T-cell (primary cell): ENCODE data around the gene FOXM1. TPM values are rescaled to one million over a fixed set of nuclear protein-coding genes. Genes with fewer than 3 reads are reported as not detected.

Source experiments
- ATAC-seq, 4 experiments: fragments of 200-7000 bp in 3 of 4; fragments of 150-1000 bp in 1 of 4; cut with Tn5 transposase; replicated peaks in 1 of 4; 1 replicate in 3 of 4; 2 replicates in 1 of 4; pipeline ENCODE4 v1.10.0; 2021; ENCODE audit warnings: moderate library complexity in 3 of 4, mild to moderate bottlenecking in 2 of 4, moderate number of reproducible peaks in 1 of 4
- CTCF ChIA-PET, 2 donors: fragments of 300-600 bp; sonication (Branson Sonifier 250); formaldehyde crosslinking; loops; one replicate each; lab custom pipeline; 2022; ENCODE audit warnings: antibody characterized with exemption in 2 of 2; lab: Charles Lee
- POLR2A ChIA-PET, 2 donors: fragments of 300-600 bp; sonication (Branson Sonifier 250); formaldehyde crosslinking; loops; one replicate each; lab custom pipeline; 2022; ENCODE audit warnings: antibody characterized with exemption in 2 of 2; lab: Charles Lee
- DNase-seq, 35 experiments: peaks; one replicate each; pipeline versions ENCODE4 v3.0.0 to v3.0.0-alpha.2; 2013 to 2023
- H3K27ac ChIP-seq: one replicate; pipeline ENCODE4 v1.5.1; 2013; ENCODE audit warnings: low read length
- H3K27me3 ChIP-seq, 2 experiments: replicated peaks in 1 of 2; 1 replicate in 1 of 2; 2 replicates in 1 of 2; pipeline versions ENCODE4 v1.6.1 to v1.7.0; 2013; ENCODE audit warnings: low read length in 1 of 2, mixed read lengths in 1 of 2; ENCODE audit not compliant: control insufficient read depth in 2 of 2, insufficient read depth in 2 of 2; ENCODE audit errors: extremely low read depth in 1 of 2
- H3K36me3 ChIP-seq, 2 donors: 1 replicate in 1 of 2; 2 replicates in 1 of 2; pipeline versions ENCODE4 v1.6.1 to v1.7.0; 2013; ENCODE audit warnings: low read length in 1 of 2; ENCODE audit not compliant: control insufficient read depth in 2 of 2, insufficient read depth in 1 of 2; ENCODE audit errors: extremely low read depth in 1 of 2
- H3K4me1 ChIP-seq, 2 experiments: 1 replicate in 1 of 2; 2 replicates in 1 of 2; pipeline versions ENCODE4 v1.6.1 to v1.7.0; 2013; ENCODE audit warnings: low read length in 2 of 2, mixed read lengths in 1 of 2; ENCODE audit not compliant: insufficient read depth in 2 of 2, control insufficient read depth in 1 of 2; ENCODE audit errors: extremely low read depth in 1 of 2
- H3K4me3 ChIP-seq, 2 donors: 1 replicate in 1 of 2; 2 replicates in 1 of 2; pipeline versions ENCODE4 v1.5.1 to v1.7.0; 2013; ENCODE audit warnings: mild to moderate bottlenecking in 2 of 2, low read length in 1 of 2, moderate library complexity in 1 of 2; ENCODE audit not compliant: control insufficient read depth in 1 of 2; ENCODE audit errors: extremely low read depth in 1 of 2
- H3K9me3 ChIP-seq: 2 replicates; pipeline ENCODE4 v1.7.0; 2013
- H3K27ac Mint-ChIP-seq, 2 donors: one replicate each; pipeline ENCODE4 v1.8.0; 2020 to 2021; ENCODE audit warnings: mild to moderate bottlenecking in 2 of 2, mixed read lengths in 2 of 2
- H3K27me3 Mint-ChIP-seq, 2 donors: one replicate each; pipeline ENCODE4 v1.8.0; 2021 to 2022; ENCODE audit warnings: mixed read lengths in 2 of 2
- H3K36me3 Mint-ChIP-seq: one replicate; pipeline ENCODE4 v1.8.0; 2021; ENCODE audit warnings: mixed read lengths
- H3K4me1 Mint-ChIP-seq, 3 donors: one replicate each; pipeline ENCODE4 v1.8.0; 2020 to 2022; ENCODE audit warnings: mixed read lengths in 3 of 3, mild to moderate bottlenecking in 1 of 3
- H3K4me3 Mint-ChIP-seq, 3 donors: one replicate each; pipeline ENCODE4 v1.8.0; 2020 to 2022; ENCODE audit warnings: mild to moderate bottlenecking in 3 of 3, mixed read lengths in 3 of 3, moderate library complexity in 3 of 3
- H3K9me3 Mint-ChIP-seq, 3 donors: one replicate each; pipeline ENCODE4 v1.8.0; 2020 to 2022; ENCODE audit warnings: mixed read lengths in 3 of 3
- WGBS: methylation state at CpG from one replicate; pipeline ENCODE4 v1.1.5; 2013; ENCODE audit warnings: missing lambda C conversion rate; ENCODE audit not compliant: insufficient coverage; 5-methylcytosine and 5-hydroxymethylcytosine counted together
- total RNA-seq, 35 experiments: library from RNA in 6 of 35; stranded (reverse) in 6 of 35; fragments of 120-200 nt in 1 of 35; gene quantifications; one replicate each; pipeline versions ENCODE4 v1.2.1 to v1.2.4 and lab custom pipeline; 2013 to 2026

FOXM1 gene
- total RNA-seq, 5 donors from 2014 or later (not counting 1 experiment from before 2014, with no cell fraction given) = 0.82 to 1.6 (median 1.1) TPM

DNA sequence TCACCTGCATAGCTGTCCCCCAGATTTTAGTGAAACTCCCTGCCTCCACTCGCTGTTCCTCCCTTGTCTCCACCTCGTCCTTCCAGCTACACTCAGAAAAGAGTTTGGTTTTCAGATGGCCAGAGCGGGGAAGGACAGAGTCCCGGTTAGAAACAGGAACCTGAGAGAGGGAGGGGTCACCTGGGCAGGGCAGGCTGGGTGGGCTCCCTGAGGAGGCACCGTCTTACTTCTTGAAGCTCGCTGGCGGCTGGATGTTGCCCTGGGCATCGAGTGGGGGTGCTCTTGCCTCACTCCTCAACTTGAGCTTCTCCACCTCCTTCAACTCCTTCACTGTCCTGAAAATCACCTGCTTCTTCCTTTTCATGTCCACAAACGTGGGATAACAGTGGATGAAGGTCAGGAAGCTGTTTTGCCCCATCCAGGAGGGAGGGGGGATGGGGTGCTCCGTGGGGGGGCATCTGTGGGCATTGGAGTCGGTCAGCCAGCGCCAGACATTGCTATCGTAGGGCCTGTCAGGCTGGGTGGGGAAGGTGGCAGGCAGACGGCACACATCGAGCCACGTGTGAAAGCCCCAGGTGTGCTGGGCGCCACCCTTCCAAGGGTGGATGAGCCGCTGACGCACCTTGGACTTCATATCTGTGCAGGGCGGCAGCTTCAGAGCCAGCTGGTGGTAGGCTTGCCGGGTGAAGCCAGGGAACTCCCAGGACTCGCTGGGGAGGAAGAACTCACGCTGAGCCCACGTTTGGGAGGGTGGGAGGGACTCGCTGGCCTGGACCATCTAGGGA is 22.1 kb downstream of the FOXM1 start:
- H3K27me3 Mint-ChIP-seq = no peaks in the 10 kb centered on the region
- no peaks in the 10 kb centered on the region for H3K9me3 Mint-ChIP-seq
- no peak overlapping the region for H3K27ac Mint-ChIP-seq
- Histone ChIP-seq H3K9me3 (no peaks in the 10 kb centered on the region), H3K4me1 (no peaks in the 10 kb centered on the region), H3K27ac (no peak overlapping the region), H3K36me3 (peaks cover 7 to 21% of the 10 kb centered on the region in 2 donors), H3K4me3 (no peak overlapping the region), H3K27me3 (no peaks in the 10 kb centered on the region)
- H3K36me3 Mint-ChIP-seq = peaks cover 17% of the 10 kb centered on the region
- ATAC-seq (no peak), DNase-seq (no peak)
- ChIA-PET POLR2A (no interaction called here), CTCF (interaction anchor here (0.8 to 1.0 kb wide), 3 partner anchors 9 to 171 kb away, joined by 3 read pairs; no protein-coding TSS in a partner anchor)
- H3K4me1 Mint-ChIP-seq = peaks cover 0 to 2% (median 2%) of the 10 kb centered on the region in 3 donors
- no peak overlapping the region for H3K4me3 Mint-ChIP-seq
- WGBS = 87% methylated on average over 13 of the region's 25 CpGs

DNA sequence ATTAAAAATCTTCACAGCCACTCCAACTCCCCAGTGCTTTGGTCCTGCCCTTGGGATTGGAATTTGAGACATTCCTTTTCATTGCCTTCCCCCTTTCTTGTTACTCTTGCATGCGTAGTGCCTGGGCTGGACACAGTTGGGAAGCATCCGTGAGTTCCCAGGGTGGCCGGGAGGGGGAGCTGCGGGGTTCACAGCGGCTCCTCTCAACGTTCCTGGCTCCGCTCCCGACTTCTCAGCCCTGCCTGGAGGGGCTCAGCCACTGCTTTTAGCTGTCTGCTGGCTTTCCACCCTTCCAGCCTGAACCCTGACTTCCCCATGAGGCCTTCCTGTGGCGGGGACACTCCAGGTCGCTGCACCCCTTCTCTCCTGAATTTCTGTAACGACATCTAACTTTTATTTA is 23.3 kb downstream of the FOXM1 start:
- peak in 24 of 35 experiments; percentile 4 to 49 (median 26) for DNase-seq
- H3K4me1 ChIP-seq = no peaks in the 10 kb centered on the region
- H3K9me3 Mint-ChIP-seq = no peaks in the 10 kb centered on the region
- POLR2A ChIA-PET = no interaction called here
- WGBS = 24% methylated on average over 5 of the region's 11 CpGs
- no peaks in the 10 kb centered on the region for H3K9me3 ChIP-seq
- peaks cover 22% of the 10 kb centered on the region for H3K36me3 Mint-ChIP-seq
- ATAC-seq = peak in 1 of 4 experiments; percentile 59
- H3K27ac Mint-ChIP-seq = no peak overlapping the region
- H3K36me3 ChIP-seq = peaks cover 7 to 24% of the 10 kb centered on the region in 2 donors
- H3K4me3 ChIP-seq = no peak overlapping the region
- no peaks in the 10 kb centered on the region for H3K27me3 Mint-ChIP-seq
- H3K27me3 ChIP-seq = no peaks in the 10 kb centered on the region
- CTCF ChIA-PET = interaction anchor here (0.6 to 0.8 kb wide), 2 partner anchors 89 to 170 kb away, joined by 3 to 4 read pairs; no protein-coding TSS in a partner anchor
- no peak overlapping the region for H3K27ac ChIP-seq
- H3K4me3 Mint-ChIP-seq = no peak overlapping the region
- peaks cover 0 to 2% (median 2%) of the 10 kb centered on the region in 3 donors for H3K4me1 Mint-ChIP-seq

DNA sequence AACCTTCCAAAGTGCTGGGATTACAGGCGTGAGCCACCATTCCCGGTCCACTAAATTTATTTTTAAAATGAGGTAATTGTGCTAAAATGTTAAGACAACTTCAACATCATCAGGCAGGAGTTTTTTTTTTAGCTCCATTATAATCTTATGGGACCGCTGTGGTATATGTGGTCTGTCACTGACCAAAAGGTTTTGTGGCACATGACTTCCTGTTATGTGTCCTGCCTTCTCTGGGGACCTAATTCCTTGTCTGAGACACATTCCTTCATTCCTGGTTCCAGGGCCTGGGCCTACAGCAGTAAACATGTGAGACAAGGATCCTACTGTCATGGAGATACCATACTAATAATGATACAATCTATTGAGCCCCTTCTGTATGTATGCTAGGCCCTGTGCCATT is 25.0 kb downstream of the FOXM1 start:
- H3K36me3 Mint-ChIP-seq = peaks cover 33% of the 10 kb centered on the region
- H3K9me3 ChIP-seq = no peaks in the 10 kb centered on the region
- H3K4me1 ChIP-seq = no peaks in the 10 kb centered on the region
- peaks cover 0 to 2% (median 2%) of the 10 kb centered on the region in 3 donors for H3K4me1 Mint-ChIP-seq
- no peaks in the 10 kb centered on the region for H3K9me3 Mint-ChIP-seq
- H3K4me3 ChIP-seq = no peak overlapping the region
- no peaks in the 10 kb centered on the region for H3K27me3 Mint-ChIP-seq
- WGBS = 80% methylated on average over 1 of the region's 3 CpGs
- DNase-seq (no peak), ATAC-seq (no peak)
- ChIA-PET POLR2A (interaction anchor here in 1 of 2 donors (0.6 kb wide), 1 partner anchor 11 kb away, joined by 3 read pairs; no protein-coding TSS in a partner anchor), CTCF (no interaction called here)
- H3K27ac Mint-ChIP-seq = no peak overlapping the region
- no peaks in the 10 kb centered on the region for H3K27me3 ChIP-seq
- H3K36me3 ChIP-seq = peaks cover 0 to 15% of the 10 kb centered on the region in 2 donors
- H3K4me3 Mint-ChIP-seq = no peak overlapping the region
- no peak overlapping the region for H3K27ac ChIP-seq

DNA sequence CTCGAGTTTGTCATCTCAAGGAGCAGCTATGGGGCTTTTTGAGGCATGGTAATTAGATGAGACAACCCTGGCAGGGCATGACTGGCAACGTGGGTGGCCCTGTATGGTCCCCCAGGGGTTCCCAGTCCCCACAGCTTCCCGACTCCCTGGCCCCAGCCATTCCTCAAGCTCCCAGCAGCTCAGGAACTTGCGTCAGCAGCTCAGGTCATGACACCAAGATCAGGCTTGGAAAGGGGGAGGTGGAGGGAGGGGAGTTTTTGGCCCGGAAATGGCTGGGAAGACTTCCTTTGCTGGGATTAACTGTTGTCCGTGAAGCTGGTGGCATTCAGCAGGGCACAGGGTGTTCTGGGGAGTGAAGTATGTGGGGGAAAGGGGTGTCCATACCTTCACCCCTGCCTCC is 31.7 kb downstream of the FOXM1 start:
- H3K36me3 Mint-ChIP-seq = peaks cover 39% of the 10 kb centered on the region
- H3K27me3 Mint-ChIP-seq = no peaks in the 10 kb centered on the region
- H3K9me3 Mint-ChIP-seq = no peaks in the 10 kb centered on the region
- ChIA-PET POLR2A (interaction anchor here in 1 of 2 donors (0.6 kb wide), 1 partner anchor 20 kb away, joined by 9 read pairs; no protein-coding TSS in a partner anchor), CTCF (interaction anchor here in 1 of 2 donors (1.0 kb wide), 1 partner anchor 9 kb away, joined by 3 read pairs; no protein-coding TSS in a partner anchor)
- Histone ChIP-seq H3K27ac (no peak overlapping the region), H3K4me3 (no peak overlapping the region), H3K9me3 (no peaks in the 10 kb centered on the region), H3K4me1 (no peaks in the 10 kb centered on the region), H3K36me3 (peaks cover 2 to 35% of the 10 kb centered on the region in 2 donors), H3K27me3 (no peaks in the 10 kb centered on the region)
- ATAC-seq (no peak), DNase-seq (no peak)
- WGBS = 63% methylated on average over 1 of the region's 6 CpGs
- no peak overlapping the region for H3K27ac Mint-ChIP-seq
- no peaks in the 10 kb centered on the region for H3K4me1 Mint-ChIP-seq
- H3K4me3 Mint-ChIP-seq = no peak overlapping the region

DNA sequence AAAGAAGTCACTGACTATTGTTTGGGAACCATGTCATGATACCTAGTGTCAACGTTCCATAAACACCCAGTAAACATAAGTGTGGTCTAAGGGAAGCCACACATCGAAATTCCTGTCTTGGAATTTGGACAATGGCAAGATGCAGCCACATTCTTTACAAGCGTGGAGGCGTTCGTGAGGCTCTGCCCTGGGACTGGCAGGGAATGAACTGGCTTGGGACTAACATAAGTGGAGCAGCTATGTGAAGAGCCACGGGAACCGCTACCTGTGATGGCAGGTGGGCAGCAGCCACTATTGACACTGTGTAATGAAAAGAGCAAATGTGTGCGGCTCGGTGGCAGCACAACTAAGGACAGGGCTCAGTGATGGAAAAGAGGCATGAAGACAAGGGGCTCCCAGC is 32.2 kb downstream of the FOXM1 start:
- H3K36me3 Mint-ChIP-seq = peaks cover 41% of the 10 kb centered on the region
- no peak for ATAC-seq
- Histone ChIP-seq H3K4me3 (no peak overlapping the region), H3K27me3 (no peaks in the 10 kb centered on the region), H3K36me3 (peaks cover 2 to 36% of the 10 kb centered on the region in 2 donors), H3K9me3 (no peaks in the 10 kb centered on the region), H3K4me1 (no peaks in the 10 kb centered on the region), H3K27ac (no peak overlapping the region)
- H3K4me3 Mint-ChIP-seq = no peak overlapping the region
- CTCF ChIA-PET = interaction anchor here in 1 of 2 donors (1.0 kb wide), 1 partner anchor 10 kb away, joined by 3 read pairs; no protein-coding TSS in a partner anchor
- H3K9me3 Mint-ChIP-seq = no peaks in the 10 kb centered on the region
- WGBS = 93% methylated on average over 6 of the region's 9 CpGs
- no peak for DNase-seq
- no peaks in the 10 kb centered on the region for H3K27me3 Mint-ChIP-seq
- H3K4me1 Mint-ChIP-seq = no peaks in the 10 kb centered on the region
- H3K27ac Mint-ChIP-seq = no peak overlapping the region
- POLR2A ChIA-PET = interaction anchor here in 1 of 2 donors (0.6 kb wide), 1 partner anchor 21 kb away, joined by 9 read pairs; no protein-coding TSS in a partner anchor

DNA sequence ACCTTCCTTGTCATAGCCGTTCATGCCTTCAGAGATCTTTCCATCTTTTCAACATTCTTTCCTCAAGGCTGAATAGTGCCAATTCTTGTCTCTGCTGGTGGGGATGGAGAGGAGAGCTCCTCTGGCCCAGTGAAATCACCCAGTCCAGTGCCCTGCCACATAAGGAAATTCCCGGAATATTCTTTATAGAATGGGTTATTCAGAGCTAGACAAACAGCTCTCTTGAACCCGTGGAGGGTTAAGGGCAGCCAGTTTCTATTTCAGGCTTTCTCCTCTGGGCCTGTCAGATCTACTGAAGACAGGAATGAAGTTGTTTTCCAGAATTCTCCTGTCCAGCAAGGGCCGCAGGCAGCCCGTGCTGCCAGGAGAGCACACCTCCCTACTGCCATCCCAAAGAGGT is 34.0 kb downstream of the FOXM1 start:
- ChIA-PET POLR2A (no interaction called here), CTCF (no interaction called here)
- H3K4me1 ChIP-seq = no peaks in the 10 kb centered on the region
- peaks cover 43% of the 10 kb centered on the region for H3K36me3 Mint-ChIP-seq
- H3K27me3 ChIP-seq = no peaks in the 10 kb centered on the region
- H3K4me1 Mint-ChIP-seq = no peaks in the 10 kb centered on the region
- ATAC-seq (no peak), DNase-seq (no peak)
- H3K4me3 ChIP-seq = no peak overlapping the region
- H3K9me3 ChIP-seq = no peaks in the 10 kb centered on the region
- no peak overlapping the region for H3K27ac Mint-ChIP-seq
- H3K4me3 Mint-ChIP-seq = no peak overlapping the region
- no peak overlapping the region for H3K27ac ChIP-seq
- H3K9me3 Mint-ChIP-seq = no peaks in the 10 kb centered on the region
- peaks cover 6 to 48% of the 10 kb centered on the region in 2 donors for H3K36me3 ChIP-seq
- 100% methylated on average over 1 of the region's 5 CpGs for WGBS
- H3K27me3 Mint-ChIP-seq = no peaks in the 10 kb centered on the region
